Astrocyte (in vitro differentiated cells and primary cell): ENCODE data around the gene VRK2. TPM values are rescaled to one million over a fixed set of nuclear protein-coding genes. Genes with fewer than 3 reads are reported as not detected.
"Not testable (repeated sequence)": the region's sequence is repeated elsewhere in the genome, so short reads cannot be mapped to it uniquely, and the experiment has no call there.

Source experiments
- DNase-seq: peaks from one replicate; pipeline ENCODE4 v3.0.0-alpha.2; 2010; ENCODE audit warnings: low read depth
- FAIRE-seq: peaks from 2 replicates; lab custom pipeline; 2011; peaks lifted over from hg19 to GRCh38; lab: Jason Lieb, UNC
- H2AFZ ChIP-seq: 2 replicates; pipeline ENCODE4 v1.6.0; 2012; ENCODE audit warnings: low read depth, low read length, inconsistent platforms
- H3K27ac ChIP-seq: 2 replicates; pipeline ENCODE4 v1.5.1; 2011; ENCODE audit warnings: low read depth, low read length, inconsistent platforms
- H3K27me3 ChIP-seq: 2 replicates; pipeline ENCODE4 v1.6.0; 2011; ENCODE audit warnings: low read length, inconsistent platforms; ENCODE audit not compliant: insufficient read depth
- H3K36me3 ChIP-seq: 2 replicates; pipeline ENCODE4 v1.5.1; 2011; ENCODE audit warnings: low read length, inconsistent platforms; ENCODE audit not compliant: insufficient read depth
- H3K4me1 ChIP-seq: 2 replicates; pipeline ENCODE4 v1.5.1; 2011; ENCODE audit warnings: low read length, inconsistent platforms; ENCODE audit not compliant: insufficient read depth
- H3K4me2 ChIP-seq: 2 replicates; pipeline ENCODE4 v1.6.0; 2012; ENCODE audit warnings: low read length, inconsistent platforms
- H3K4me3 ChIP-seq: 2 replicates; pipeline ENCODE4 v1.5.1; 2011; ENCODE audit warnings: low read depth, mild to moderate bottlenecking, low read length, inconsistent platforms; ENCODE audit not compliant: insufficient read depth
- H3K79me2 ChIP-seq: 2 replicates; pipeline ENCODE4 v1.6.0; 2012; ENCODE audit warnings: mild to moderate bottlenecking, low read length, inconsistent platforms; ENCODE audit not compliant: insufficient read depth
- H3K9ac ChIP-seq: 2 replicates; pipeline ENCODE4 v1.6.0; 2012; ENCODE audit warnings: mild to moderate bottlenecking, low read length, inconsistent platforms
- H3K9me3 ChIP-seq: 2 replicates; pipeline ENCODE4 v1.5.1; 2012; ENCODE audit warnings: low read depth, mild to moderate bottlenecking, low read length, inconsistent platforms; ENCODE audit not compliant: insufficient read depth
- H4K20me1 ChIP-seq: 2 replicates; pipeline ENCODE4 v1.6.0; 2012; ENCODE audit warnings: low read length, inconsistent platforms; ENCODE audit not compliant: insufficient read depth
- H3K27ac Mint-ChIP-seq: one replicate; pipeline ENCODE4 v1.8.0; 2021; ENCODE audit warnings: mild to moderate bottlenecking, mixed read lengths; ENCODE audit not compliant: unreplicated experiment
- H3K27me3 Mint-ChIP-seq: one replicate; pipeline ENCODE4 v1.8.0; 2021; ENCODE audit warnings: low read depth, mixed read lengths; ENCODE audit not compliant: unreplicated experiment
- H3K36me3 Mint-ChIP-seq: one replicate; pipeline ENCODE4 v1.8.0; 2021; ENCODE audit warnings: low read depth, mixed read lengths; ENCODE audit not compliant: unreplicated experiment
- H3K4me1 Mint-ChIP-seq: one replicate; pipeline ENCODE4 v1.8.0; 2021; ENCODE audit warnings: low read depth, mixed read lengths; ENCODE audit not compliant: unreplicated experiment
- H3K4me3 Mint-ChIP-seq: one replicate; pipeline ENCODE4 v1.8.0; 2021; ENCODE audit warnings: mild to moderate bottlenecking, moderate library complexity, mixed read lengths; ENCODE audit not compliant: unreplicated experiment
- H3K9me3 Mint-ChIP-seq: one replicate; pipeline ENCODE4 v1.8.0; 2021; ENCODE audit warnings: mild to moderate bottlenecking, mixed read lengths; ENCODE audit not compliant: unreplicated experiment
- EZH2 ChIP-seq: IDR thresholded peaks from 2 replicates; pipeline ENCODE4 v1.6.1; 2012; ENCODE audit warnings: mild to moderate bottlenecking, low read length, inconsistent platforms; ENCODE audit not compliant: insufficient read depth
- total RNA-seq: library from RNA; stranded (reverse); gene quantifications from 2 replicates; pipeline ENCODE4 v1.2.1, GENCODE V29; 2021
- TF ChIP-seq, protein P1 (sequence below): IDR thresholded peaks from 2 replicates; pipeline ENCODE4 v1.5.1; 2011; ENCODE audit warnings: low read depth, mild to moderate bottlenecking, inconsistent platforms, low read length, moderate library complexity; ENCODE audit not compliant: insufficient read depth

VRK2 gene
- total RNA-seq, 1 donor from 2014 or later, result 28.6 TPM

DNA sequence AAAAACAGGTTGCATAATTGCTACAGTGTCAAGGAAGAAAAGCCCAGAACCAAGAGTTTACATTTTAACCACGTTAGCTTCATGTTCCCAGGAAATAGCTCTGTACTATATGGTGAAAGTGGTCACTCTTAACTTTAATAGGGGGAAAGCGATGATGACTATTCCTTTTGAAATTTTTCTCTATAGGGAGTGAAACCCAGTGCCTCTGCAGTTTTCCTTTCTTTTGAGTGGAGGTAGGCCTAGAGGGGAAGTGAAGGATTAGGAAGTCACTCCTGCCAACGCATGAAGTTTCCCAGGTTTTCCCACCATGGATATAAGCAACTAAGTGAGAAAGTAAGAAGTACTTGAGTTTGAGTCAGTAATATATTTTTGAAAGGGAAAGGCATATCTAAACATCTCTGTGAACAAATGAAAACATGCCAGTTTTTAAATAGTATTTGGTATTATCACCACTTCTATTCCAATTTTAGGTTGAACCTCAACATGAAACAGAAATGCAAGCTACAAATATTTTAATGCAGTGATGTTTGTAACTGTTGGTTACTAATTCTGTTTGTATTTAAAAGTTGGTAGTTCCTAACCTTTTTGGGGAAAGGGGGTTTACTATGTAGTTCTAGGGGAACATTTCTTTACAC, 91.9 kb downstream of the VRK2 start:
- Mint-ChIP-seq H3K27ac (no peak overlapping the region), H3K27me3 (no peaks in the 10 kb centered on the region), H3K36me3 (no peaks in the 10 kb centered on the region), H3K9me3 (no peaks in the 10 kb centered on the region), H3K4me3 (no peak overlapping the region), H3K4me1 (peaks cover 9% of the 10 kb centered on the region)
- Histone ChIP-seq H3K4me2 (no peak overlapping the region), H2AFZ (no peak overlapping the region), H3K79me2 (no peaks in the 10 kb centered on the region), H3K9ac (no peak overlapping the region), H3K4me1 (no peaks in the 10 kb centered on the region), H3K27me3 (no peaks in the 10 kb centered on the region), H4K20me1 (no peaks in the 10 kb centered on the region), H3K9me3 (no peaks in the 10 kb centered on the region), H3K27ac (no peak overlapping the region), H3K4me3 (no peak overlapping the region), H3K36me3 (peaks cover 2% of the 10 kb centered on the region)
- TF ChIP-seq, protein P1, sequence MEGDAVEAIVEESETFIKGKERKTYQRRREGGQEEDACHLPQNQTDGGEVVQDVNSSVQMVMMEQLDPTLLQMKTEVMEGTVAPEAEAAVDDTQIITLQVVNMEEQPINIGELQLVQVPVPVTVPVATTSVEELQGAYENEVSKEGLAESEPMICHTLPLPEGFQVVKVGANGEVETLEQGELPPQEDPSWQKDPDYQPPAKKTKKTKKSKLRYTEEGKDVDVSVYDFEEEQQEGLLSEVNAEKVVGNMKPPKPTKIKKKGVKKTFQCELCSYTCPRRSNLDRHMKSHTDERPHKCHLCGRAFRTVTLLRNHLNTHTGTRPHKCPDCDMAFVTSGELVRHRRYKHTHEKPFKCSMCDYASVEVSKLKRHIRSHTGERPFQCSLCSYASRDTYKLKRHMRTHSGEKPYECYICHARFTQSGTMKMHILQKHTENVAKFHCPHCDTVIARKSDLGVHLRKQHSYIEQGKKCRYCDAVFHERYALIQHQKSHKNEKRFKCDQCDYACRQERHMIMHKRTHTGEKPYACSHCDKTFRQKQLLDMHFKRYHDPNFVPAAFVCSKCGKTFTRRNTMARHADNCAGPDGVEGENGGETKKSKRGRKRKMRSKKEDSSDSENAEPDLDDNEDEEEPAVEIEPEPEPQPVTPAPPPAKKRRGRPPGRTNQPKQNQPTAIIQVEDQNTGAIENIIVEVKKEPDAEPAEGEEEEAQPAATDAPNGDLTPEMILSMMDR, result no peak
- no peak for TF ChIP-seq EZH2
- no peak for DNase-seq
- FAIRE-seq, result peak; percentile 66

DNA sequence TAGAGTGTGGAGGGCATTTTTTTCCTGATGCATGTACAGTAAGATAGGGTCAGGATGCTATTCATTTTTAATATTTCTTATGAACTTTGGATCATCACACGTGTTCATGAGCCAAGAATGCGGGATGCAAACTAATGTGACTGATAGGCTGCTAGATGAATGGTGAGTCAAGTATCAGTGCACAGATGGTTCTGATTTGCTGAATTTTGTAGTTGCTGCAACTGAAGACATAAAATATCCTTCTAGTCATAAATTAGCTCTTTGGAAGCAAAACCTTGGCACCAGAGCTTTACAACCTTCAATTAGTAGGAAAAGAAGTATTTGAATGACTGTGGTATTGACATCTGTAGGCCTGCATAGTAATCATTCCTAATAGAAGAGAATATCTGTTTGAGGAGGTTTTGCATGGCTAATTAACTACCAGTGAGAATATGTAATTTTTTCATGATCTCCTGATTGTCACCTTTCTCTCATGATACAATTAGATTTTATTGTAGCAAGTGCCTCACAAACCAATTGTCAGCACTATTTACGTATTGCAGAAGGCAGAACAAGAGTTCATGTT, 94.0 kb downstream of the VRK2 start:
- Mint-ChIP-seq H3K27me3 (no peaks in the 10 kb centered on the region), H3K9me3 (no peaks in the 10 kb centered on the region), H3K27ac (no peak overlapping the region), H3K4me1 (peaks cover 9% of the 10 kb centered on the region), H3K4me3 (no peak overlapping the region), H3K36me3 (no peaks in the 10 kb centered on the region)
- H3K27ac ChIP-seq, result no peak overlapping the region
- H3K27me3 ChIP-seq, result no peaks in the 10 kb centered on the region
- FAIRE-seq, result peak; percentile 77
- peaks cover 4% of the 10 kb centered on the region for H3K36me3 ChIP-seq
- H3K4me2 ChIP-seq, result no peak overlapping the region
- H4K20me1 ChIP-seq, result no peaks in the 10 kb centered on the region
- peak; percentile 54 for DNase-seq
- no peaks in the 10 kb centered on the region for H3K4me1 ChIP-seq
- no peak overlapping the region for H2AFZ ChIP-seq
- TF ChIP-seq, protein P1, result no peak
- no peak for TF ChIP-seq EZH2
- H3K9me3 ChIP-seq, result no peaks in the 10 kb centered on the region
- H3K4me3 ChIP-seq, result no peak overlapping the region
- H3K79me2 ChIP-seq, result no peaks in the 10 kb centered on the region
- H3K9ac ChIP-seq, result no peak overlapping the region

DNA sequence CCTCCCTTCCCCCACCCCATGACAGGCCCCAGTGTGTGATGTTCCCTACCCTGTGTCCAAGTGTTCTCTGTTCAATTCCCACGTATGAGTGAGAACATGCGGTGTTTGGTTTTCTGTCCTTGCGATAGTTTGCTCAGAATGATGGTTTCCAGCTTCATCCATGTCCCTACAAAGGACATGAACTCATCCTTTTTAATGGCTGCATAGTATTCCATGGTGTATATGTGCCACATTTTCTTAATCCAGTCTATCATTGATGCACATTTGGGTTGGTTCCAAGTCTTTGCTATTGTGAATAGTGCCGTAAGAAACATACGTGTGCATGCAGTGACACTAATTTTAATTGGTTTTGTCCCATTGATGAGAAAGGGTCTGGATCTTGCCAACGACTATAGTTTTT, 99.2 kb downstream of the VRK2 start:
- H3K27me3 ChIP-seq, result not testable (repeated sequence)

More for the DNA sequence above, 99.2 kb downstream of the VRK2 start:
- H3K4me3 ChIP-seq, H3K27me3 Mint-ChIP-seq, H3K9ac ChIP-seq, H2AFZ ChIP-seq, H3K27ac ChIP-seq, H3K36me3 ChIP-seq, H4K20me1 ChIP-seq, DNase-seq, H3K9me3 ChIP-seq, H3K9me3 Mint-ChIP-seq, H3K27ac Mint-ChIP-seq, H3K79me2 ChIP-seq, H3K4me2 ChIP-seq, H3K4me3 Mint-ChIP-seq, H3K4me1 ChIP-seq, H3K4me1 Mint-ChIP-seq, FAIRE-seq, H3K36me3 Mint-ChIP-seq: not testable (repeated sequence)
